Ramos (cell line): ENCODE data around the gene NUB1.

Source experiments
- in situ Hi-C: fragments of 300-500 bp; cut with MboI; formaldehyde crosslinking; loops from one replicate; pipeline ENCODE4 v1.14.3; 2022; ENCODE audit warnings: low sequenced_read_pairs; ENCODE audit not compliant: unreplicated experiment

Gene NUB1

GRCh38 chr7:151398446-151399304 is 57.1 kb downstream of the NUB1 start:
- in situ Hi-C loops: no loop called here

- in situ Hi-C loops: no loop called here
Observed at GRCh38 chr7:151399305-151399601, 57.6 kb downstream of the NUB1 start.

GRCh38 chr7:151399906-151400305 is 58.3 kb downstream of the NUB1 start:
- in situ Hi-C loops: no loop called here

GRCh38 chr7:151400626-151401315 is 59.2 kb downstream of the NUB1 start:
- in situ Hi-C loops: no loop called here

- in situ Hi-C loops: no loop called here
Observed at GRCh38 chr7:151402029-151402835, 60.6 kb downstream of the NUB1 start.

- in situ Hi-C loops: no loop called here
Observed at GRCh38 chr7:151403764-151404163, 62.2 kb downstream of the NUB1 start.

GRCh38 chr7:151404216-151405011 is 62.8 kb downstream of the NUB1 start:
- in situ Hi-C loops: no loop called here

GRCh38 chr7:151405056-151405455 is 63.4 kb downstream of the NUB1 start:
- in situ Hi-C loops: no loop called here

GRCh38 chr7:151405588-151405987 is 64.0 kb downstream of the NUB1 start:
- in situ Hi-C loops: no loop called here

- in situ Hi-C loops: no loop called here
Observed at GRCh38 chr7:151406051-151406875, 64.7 kb downstream of the NUB1 start.

GRCh38 chr7:151406886-151407583 is 65.4 kb downstream of the NUB1 start:
- in situ Hi-C loops: no loop called here

- in situ Hi-C loops: no loop called here
Observed at GRCh38 chr7:151408498-151408838, 66.9 kb downstream of the NUB1 start.

GRCh38 chr7:151408839-151409666 is 67.4 kb downstream of the NUB1 start:
- in situ Hi-C loops: no loop called here

- in situ Hi-C loops: no loop called here
Observed at GRCh38 chr7:151409667-151410404, 68.2 kb downstream of the NUB1 start, which contains the start of gene WDR86. Gene WDR86, minus strand, starts transcription at chr7:151410038. Its CDS starts 449 bp downstream, at chr7:151409589.

- in situ Hi-C loops: no loop called here
Observed at GRCh38 chr7:151410405-151411390, 69.1 kb downstream of the NUB1 start.

GRCh38 chr7:151411551-151411950 is 69.9 kb downstream of the NUB1 start:
- in situ Hi-C loops: no loop called here
